ENCODE results near the gene PHKB. TPM values are rescaled to one million over a fixed set of nuclear protein-coding genes. Genes with fewer than 3 reads are reported as not detected.
A peak's percentile ranks its signal among the peaks of the same experiment; 100 is the strongest.

Gene PHKB
- total and polyA plus RNA-seq, 4 experiments from 2014 or later, result 29.4 to 56.4 (median 41.6) TPM

- H3K4me1 ChIP-seq (ENCODE audit: insufficient read depth, low read length), result no peaks in the 10 kb centered on the region
- peaks cover 0 to 6% (median 2%) of the 10 kb centered on the region in 4 donors for H3K4me1 Mint-ChIP-seq
- no peaks in the 10 kb centered on the region for H3K36me3 ChIP-seq (ENCODE audit: insufficient read depth, low read length)
- H3K27ac ChIP-seq (ENCODE audit: low read depth, low read length), result no peak overlapping the region
- H3K36me3 Mint-ChIP-seq, result no peaks in the 10 kb centered on the region
- no peak overlapping the region for H3K4me3 Mint-ChIP-seq
- peaks cover 0 to 9% (median 0%) of the 10 kb centered on the region in 8 donors for H3K9me3 Mint-ChIP-seq
- no peaks in the 10 kb centered on the region for H3K27me3 ChIP-seq (ENCODE audit: insufficient read depth, low read length)
- no peak overlapping the region for H3K4me3 ChIP-seq (ENCODE audit: low read length in 2 of 2)
- no peaks in the 10 kb centered on the region for H3K9me3 ChIP-seq (ENCODE audit: control insufficient read depth in 1 of 2, low read length in 2 of 2)
- no peak for DNase-seq
- intact Hi-C loops (cut with micrococcal nuclease), result no loop called here
- H3K27me3 Mint-ChIP-seq, result peaks cover 0 to 3% of the 10 kb centered on the region in 2 donors
- peak overlapping the region in 1 of 7 donors; percentile 21 for H3K27ac Mint-ChIP-seq
- ChIA-PET CTCF (ENCODE audit: partially characterized antibody) (no interaction called here), POLR2A (ENCODE audit: partially characterized antibody) (no interaction called here)
Observed at GRCh38 chr16:47713225-47713595, 252.1 kb downstream of the PHKB start.

- no peaks in the 10 kb centered on the region for H3K4me1 ChIP-seq (ENCODE audit: insufficient read depth, low read length)
- no peak overlapping the region for H3K4me3 Mint-ChIP-seq
- H3K36me3 Mint-ChIP-seq, result no peaks in the 10 kb centered on the region
- no peak overlapping the region for H3K27ac Mint-ChIP-seq
- H3K4me3 ChIP-seq (ENCODE audit: low read length in 2 of 2), result no peak overlapping the region
- peaks cover 0 to 3% of the 10 kb centered on the region in 2 donors for H3K27me3 Mint-ChIP-seq
- intact Hi-C loops (cut with micrococcal nuclease), result no loop called here
- no peak for DNase-seq
- no peaks in the 10 kb centered on the region for H3K27me3 ChIP-seq (ENCODE audit: insufficient read depth, low read length)
- CTCF ChIA-PET (ENCODE audit: partially characterized antibody), result interaction anchor here (1.2 kb wide), 1 partner anchor 9 kb away, joined by 3 read pairs; no protein-coding TSS in a partner anchor
- no peaks in the 10 kb centered on the region for H3K36me3 ChIP-seq (ENCODE audit: insufficient read depth, low read length)
- POLR2A ChIA-PET (ENCODE audit: partially characterized antibody), result no interaction called here
- H3K27ac ChIP-seq (ENCODE audit: low read depth, low read length), result no peak overlapping the region
- peaks cover 0 to 9% (median 0%) of the 10 kb centered on the region in 8 donors for H3K9me3 Mint-ChIP-seq
- H3K4me1 Mint-ChIP-seq, result peaks cover 0 to 4% (median under 1%) of the 10 kb centered on the region in 4 donors
- no peaks in the 10 kb centered on the region for H3K9me3 ChIP-seq (ENCODE audit: control insufficient read depth in 1 of 2, low read length in 2 of 2)
Observed at GRCh38 chr16:47715442-47716083, 254.4 kb downstream of the PHKB start.

DNA sequence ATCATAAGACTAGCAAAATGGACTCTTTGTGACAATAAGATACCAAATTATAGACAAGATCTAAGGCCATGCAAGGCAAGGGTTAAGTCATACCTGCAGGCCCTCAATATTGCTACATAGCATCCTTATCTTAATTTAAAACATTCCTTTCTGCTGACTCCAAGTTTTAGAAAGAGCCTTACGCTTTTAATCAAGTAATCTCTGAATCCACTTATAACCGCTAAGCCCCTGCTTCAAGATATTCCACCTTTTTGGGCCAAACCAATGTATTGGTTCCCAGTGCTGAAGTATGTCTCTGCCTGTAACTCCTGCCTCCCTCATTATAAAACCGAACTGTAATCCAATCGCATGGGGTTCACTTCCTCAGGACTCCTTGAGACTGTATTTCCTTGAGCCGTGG lies 255.4 kb downstream of the PHKB start:
- H3K4me1 Mint-ChIP-seq, result peaks cover 0 to 4% (median under 1%) of the 10 kb centered on the region in 4 donors
- H3K4me3 ChIP-seq (ENCODE audit: low read length in 2 of 2), result no peak overlapping the region
- CTCF ChIA-PET (ENCODE audit: partially characterized antibody), result interaction anchor here (1.1 kb wide), 1 partner anchor 9 kb away, joined by 3 read pairs; no protein-coding TSS in a partner anchor
- H3K4me3 Mint-ChIP-seq, result no peak overlapping the region
- DNase-seq, result no peak
- H3K4me1 ChIP-seq (ENCODE audit: insufficient read depth, low read length), result no peaks in the 10 kb centered on the region
- intact Hi-C loops (cut with micrococcal nuclease), result no loop called here
- H3K27ac ChIP-seq (ENCODE audit: low read depth, low read length), result no peak overlapping the region
- no peak overlapping the region for H3K27ac Mint-ChIP-seq
- no peaks in the 10 kb centered on the region for H3K36me3 ChIP-seq (ENCODE audit: insufficient read depth, low read length)
- H3K9me3 ChIP-seq (ENCODE audit: control insufficient read depth in 1 of 2, low read length in 2 of 2), result no peaks in the 10 kb centered on the region
- peaks cover 0 to 9% (median 0%) of the 10 kb centered on the region in 8 donors for H3K9me3 Mint-ChIP-seq
- H3K36me3 Mint-ChIP-seq, result no peaks in the 10 kb centered on the region
- H3K27me3 ChIP-seq (ENCODE audit: insufficient read depth, low read length), result no peaks in the 10 kb centered on the region
- POLR2A ChIA-PET (ENCODE audit: partially characterized antibody), result no interaction called here
- peaks cover 0 to 3% of the 10 kb centered on the region in 2 donors for H3K27me3 Mint-ChIP-seq

- intact Hi-C loops (cut with micrococcal nuclease), result no loop called here
- Histone ChIP-seq H3K9me3 (ENCODE audit: control insufficient read depth in 1 of 2, low read length in 2 of 2) (no peaks in the 10 kb centered on the region), H3K36me3 (ENCODE audit: insufficient read depth, low read length) (no peaks in the 10 kb centered on the region), H3K4me3 (ENCODE audit: low read length in 2 of 2) (no peak overlapping the region), H3K4me1 (ENCODE audit: insufficient read depth, low read length) (no peaks in the 10 kb centered on the region), H3K27ac (ENCODE audit: low read depth, low read length) (no peak overlapping the region), H3K27me3 (ENCODE audit: insufficient read depth, low read length) (no peaks in the 10 kb centered on the region)
- DNase-seq, result no peak
- POLR2A ChIA-PET (ENCODE audit: partially characterized antibody), result no interaction called here
- no peak overlapping the region for H3K27ac Mint-ChIP-seq
- peaks cover 0 to 2% of the 10 kb centered on the region in 2 donors for H3K27me3 Mint-ChIP-seq
- no peaks in the 10 kb centered on the region for H3K9me3 Mint-ChIP-seq
- H3K4me1 Mint-ChIP-seq, result no peaks in the 10 kb centered on the region
- H3K36me3 Mint-ChIP-seq, result no peaks in the 10 kb centered on the region
- CTCF ChIA-PET (ENCODE audit: partially characterized antibody), result no interaction called here
- H3K4me3 Mint-ChIP-seq, result no peak overlapping the region
Observed at GRCh38 chr16:47719713-47720112, 258.6 kb downstream of the PHKB start.

GRCh38 chr16:47721006-47721637 lies 260.0 kb downstream of the PHKB start:
- H3K36me3 Mint-ChIP-seq, result no peaks in the 10 kb centered on the region
- H3K27ac Mint-ChIP-seq, result no peak overlapping the region
- POLR2A ChIA-PET (ENCODE audit: partially characterized antibody), result no interaction called here
- no peaks in the 10 kb centered on the region for H3K36me3 ChIP-seq (ENCODE audit: insufficient read depth, low read length)
- H3K4me3 Mint-ChIP-seq, result no peak overlapping the region
- intact Hi-C loops (cut with micrococcal nuclease), result no loop called here
- CTCF ChIA-PET (ENCODE audit: partially characterized antibody), result no interaction called here
- no peak overlapping the region for H3K27ac ChIP-seq (ENCODE audit: low read depth, low read length)
- no peaks in the 10 kb centered on the region for H3K4me1 ChIP-seq (ENCODE audit: insufficient read depth, low read length)
- H3K9me3 Mint-ChIP-seq, result no peaks in the 10 kb centered on the region
- H3K4me1 Mint-ChIP-seq, result no peaks in the 10 kb centered on the region
- no peaks in the 10 kb centered on the region for H3K27me3 ChIP-seq (ENCODE audit: insufficient read depth, low read length)
- peaks cover 0 to 5% of the 10 kb centered on the region in 2 donors for H3K27me3 Mint-ChIP-seq
- DNase-seq, result no peak
- no peak overlapping the region for H3K4me3 ChIP-seq (ENCODE audit: low read length in 2 of 2)
- no peaks in the 10 kb centered on the region for H3K9me3 ChIP-seq (ENCODE audit: control insufficient read depth in 1 of 2, low read length in 2 of 2)

DNA sequence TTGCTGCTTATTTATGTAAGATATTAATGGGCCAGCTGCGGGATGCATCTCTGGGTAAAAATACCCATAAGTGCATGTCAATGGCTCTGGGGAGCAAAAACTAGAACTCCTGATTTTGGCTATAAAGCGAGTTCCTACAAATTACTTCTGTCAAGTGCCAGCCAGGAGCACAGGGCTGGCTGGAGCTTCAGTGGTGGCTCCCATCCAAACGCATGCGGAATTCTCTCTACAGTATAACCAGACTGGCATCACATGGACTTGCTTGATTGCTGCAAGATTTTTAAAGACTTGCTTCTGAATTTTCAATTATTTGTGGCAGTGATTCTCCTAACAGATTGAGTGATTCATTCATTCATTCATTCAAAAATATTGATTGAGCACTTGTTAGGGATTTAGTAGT lies 260.9 kb downstream of the PHKB start:
- no peak for DNase-seq
- POLR2A ChIA-PET (ENCODE audit: partially characterized antibody), result no interaction called here
- H3K27me3 ChIP-seq (ENCODE audit: insufficient read depth, low read length), result no peaks in the 10 kb centered on the region
- H3K27me3 Mint-ChIP-seq, result peaks cover 0 to 3% of the 10 kb centered on the region in 2 donors
- no peak overlapping the region for H3K27ac Mint-ChIP-seq
- H3K4me3 ChIP-seq (ENCODE audit: low read length in 2 of 2), result no peak overlapping the region
- intact Hi-C loops (cut with micrococcal nuclease), result no loop called here
- no peaks in the 10 kb centered on the region for H3K9me3 Mint-ChIP-seq
- no peak overlapping the region for H3K4me3 Mint-ChIP-seq
- H3K36me3 Mint-ChIP-seq, result no peaks in the 10 kb centered on the region
- no peaks in the 10 kb centered on the region for H3K9me3 ChIP-seq (ENCODE audit: control insufficient read depth in 1 of 2, low read length in 2 of 2)
- H3K36me3 ChIP-seq (ENCODE audit: insufficient read depth, low read length), result no peaks in the 10 kb centered on the region
- H3K4me1 Mint-ChIP-seq, result no peaks in the 10 kb centered on the region
- CTCF ChIA-PET (ENCODE audit: partially characterized antibody), result no interaction called here
- H3K4me1 ChIP-seq (ENCODE audit: insufficient read depth, low read length), result no peaks in the 10 kb centered on the region
- H3K27ac ChIP-seq (ENCODE audit: low read depth, low read length), result no peak overlapping the region

GRCh38 chr16:47724115-47724785 lies 263.1 kb downstream of the PHKB start:
- H3K36me3 Mint-ChIP-seq, result no peaks in the 10 kb centered on the region
- no peak overlapping the region for H3K27ac Mint-ChIP-seq
- POLR2A ChIA-PET (ENCODE audit: partially characterized antibody), result no interaction called here
- no peaks in the 10 kb centered on the region for H3K4me1 ChIP-seq (ENCODE audit: insufficient read depth, low read length)
- H3K27me3 ChIP-seq (ENCODE audit: insufficient read depth, low read length), result no peaks in the 10 kb centered on the region
- H3K27ac ChIP-seq (ENCODE audit: low read depth, low read length), result no peak overlapping the region
- H3K4me1 Mint-ChIP-seq, result peaks cover 0 to 5% (median 1%) of the 10 kb centered on the region in 4 donors
- H3K27me3 Mint-ChIP-seq, result peaks cover 0 to 3% of the 10 kb centered on the region in 2 donors
- H3K4me3 Mint-ChIP-seq, result no peak overlapping the region
- H3K9me3 ChIP-seq (ENCODE audit: control insufficient read depth in 1 of 2, low read length in 2 of 2), result no peaks in the 10 kb centered on the region
- no peak for DNase-seq
- CTCF ChIA-PET (ENCODE audit: partially characterized antibody), result interaction anchor here (1.2 kb wide), 1 partner anchor 8 kb away, joined by 3 read pairs; no protein-coding TSS in a partner anchor
- intact Hi-C loops (cut with micrococcal nuclease), result no loop called here
- no peaks in the 10 kb centered on the region for H3K36me3 ChIP-seq (ENCODE audit: insufficient read depth, low read length)
- no peaks in the 10 kb centered on the region for H3K9me3 Mint-ChIP-seq
- no peak overlapping the region for H3K4me3 ChIP-seq (ENCODE audit: low read length in 2 of 2)
